ENCODE data around the gene FAM135A.

DNA sequence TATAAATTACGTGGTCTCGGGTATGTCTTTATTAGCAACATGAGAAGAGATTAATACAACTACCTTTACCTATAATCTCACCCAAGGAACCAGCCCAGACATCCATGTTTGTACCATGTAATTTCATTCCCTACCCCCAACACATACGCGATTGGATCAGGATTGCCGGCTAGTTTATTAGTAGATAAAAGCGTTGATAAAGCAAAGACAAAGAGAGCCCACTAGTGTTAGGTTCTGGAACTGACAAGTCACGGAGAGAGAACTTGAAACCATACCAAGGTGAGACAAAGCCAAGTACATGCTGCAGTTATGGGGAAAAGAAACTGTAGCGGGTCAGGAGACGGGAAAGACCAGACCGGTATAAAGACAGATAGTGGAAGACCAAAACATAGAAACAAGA lies 37.4 kb upstream of the FAM135A start:
- no peak for TF ChIP-seq POLR2A (IDR thresholded peaks at IDR 0.05; ENCODE audit: control extremely low read depth in 1 of 2, low read depth in 2 of 2, low read length in 2 of 2)
- TF ChIP-seq, protein P1, sequence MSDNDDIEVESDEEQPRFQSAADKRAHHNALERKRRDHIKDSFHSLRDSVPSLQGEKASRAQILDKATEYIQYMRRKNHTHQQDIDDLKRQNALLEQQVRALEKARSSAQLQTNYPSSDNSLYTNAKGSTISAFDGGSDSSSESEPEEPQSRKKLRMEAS (IDR thresholded peaks at IDR 0.05): 0 out of 2 replicates have a peak, but pooled peaks have one; percentile 9
- TF ChIP-seq, protein P2, sequence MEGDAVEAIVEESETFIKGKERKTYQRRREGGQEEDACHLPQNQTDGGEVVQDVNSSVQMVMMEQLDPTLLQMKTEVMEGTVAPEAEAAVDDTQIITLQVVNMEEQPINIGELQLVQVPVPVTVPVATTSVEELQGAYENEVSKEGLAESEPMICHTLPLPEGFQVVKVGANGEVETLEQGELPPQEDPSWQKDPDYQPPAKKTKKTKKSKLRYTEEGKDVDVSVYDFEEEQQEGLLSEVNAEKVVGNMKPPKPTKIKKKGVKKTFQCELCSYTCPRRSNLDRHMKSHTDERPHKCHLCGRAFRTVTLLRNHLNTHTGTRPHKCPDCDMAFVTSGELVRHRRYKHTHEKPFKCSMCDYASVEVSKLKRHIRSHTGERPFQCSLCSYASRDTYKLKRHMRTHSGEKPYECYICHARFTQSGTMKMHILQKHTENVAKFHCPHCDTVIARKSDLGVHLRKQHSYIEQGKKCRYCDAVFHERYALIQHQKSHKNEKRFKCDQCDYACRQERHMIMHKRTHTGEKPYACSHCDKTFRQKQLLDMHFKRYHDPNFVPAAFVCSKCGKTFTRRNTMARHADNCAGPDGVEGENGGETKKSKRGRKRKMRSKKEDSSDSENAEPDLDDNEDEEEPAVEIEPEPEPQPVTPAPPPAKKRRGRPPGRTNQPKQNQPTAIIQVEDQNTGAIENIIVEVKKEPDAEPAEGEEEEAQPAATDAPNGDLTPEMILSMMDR (IDR thresholded peaks at IDR 0.05; ENCODE audit: control extremely low read depth in 1 of 3, insufficient read depth in 1 of 3, low read depth in 1 of 3, low read length in 3 of 3): peak in 2 of 3 experiments; percentile 40 to 67; a peak in 3 of 4 replicates

Data from H1 (cell line).